Measurements from ENCODE around the gene EMP2.
A peak's percentile ranks its signal among the peaks of the same experiment; 100 is the strongest.
"Not testable (repeated sequence)": the region's sequence is repeated elsewhere in the genome, so short reads cannot be mapped to it uniquely, and the experiment has no call there.

EMP2 gene

GRCh38 chr16:10521681-10522274, 58.6 kb downstream of the EMP2 start:
- DNase-seq (ENCODE audit: low spot score): peak; percentile 64

- no peak for DNase-seq (ENCODE audit: low spot score)
Observed at GRCh38 chr16:10520869-10521578, 59.4 kb downstream of the EMP2 start.

GRCh38 chr16:10519929-10520868, 60.2 kb downstream of the EMP2 start:
- DNase-seq (ENCODE audit: low spot score): no peak

DNA sequence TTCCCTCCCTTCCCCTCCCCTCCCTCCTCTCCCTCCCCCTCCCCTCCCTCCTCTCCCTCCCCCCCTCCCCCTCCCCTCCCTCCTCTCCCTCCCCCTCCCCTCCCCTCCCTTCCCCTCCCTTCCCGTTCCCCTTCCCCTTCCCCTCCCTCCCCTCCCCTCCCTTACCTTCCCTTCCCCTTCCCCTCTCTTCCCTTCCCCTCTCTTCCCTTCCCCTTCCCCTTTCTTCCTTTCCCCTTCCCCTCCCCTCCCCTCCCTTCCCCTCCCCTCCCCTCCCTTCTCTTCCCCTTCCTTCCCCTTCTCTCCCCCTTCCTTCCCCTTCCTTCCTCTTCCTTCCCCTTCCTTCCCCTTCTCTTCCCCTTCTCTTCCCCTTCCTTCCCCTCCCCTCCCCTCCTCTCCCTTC, 61.1 kb downstream of the EMP2 start:
- DNase-seq (ENCODE audit: low spot score): no peak

GRCh38 chr16:10518479-10519041, 61.8 kb downstream of the EMP2 start:
- DNase-seq (ENCODE audit: low spot score): no peak

GRCh38 chr16:10517868-10518267, 62.5 kb downstream of the EMP2 start:
- DNase-seq (ENCODE audit: low spot score): no peak

DNA sequence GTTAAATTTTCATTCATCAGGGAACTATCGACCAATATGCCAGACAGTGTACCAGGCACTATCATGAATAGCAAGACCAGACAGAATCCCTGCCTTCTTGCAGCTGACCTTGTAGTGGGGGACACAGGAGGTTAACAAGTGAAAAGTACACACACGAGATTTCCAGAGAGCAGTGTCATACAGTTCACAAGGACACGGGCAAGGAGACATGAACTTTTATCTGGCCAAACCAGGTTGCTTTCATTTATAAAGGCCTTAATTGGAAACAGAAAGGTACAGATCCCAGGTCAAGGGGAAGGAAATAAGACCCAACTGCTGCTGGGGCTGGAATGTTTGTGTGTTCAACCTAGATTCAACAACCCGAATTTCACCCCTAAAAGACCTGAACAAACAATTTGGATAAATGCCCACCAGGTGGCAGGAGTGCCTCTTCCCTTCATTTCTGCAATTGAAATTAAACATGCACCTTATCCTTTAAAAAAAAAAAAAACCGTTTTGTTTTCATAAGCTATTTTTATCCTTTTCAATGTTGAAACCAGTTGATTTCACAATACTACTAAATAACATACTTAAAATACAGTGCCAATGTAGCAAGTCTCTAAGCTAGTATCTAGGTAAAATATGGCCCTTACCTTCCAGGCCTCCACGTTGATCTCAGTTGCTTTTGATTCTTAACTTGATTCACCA, 65.9 kb downstream of the EMP2 start:
- peak; percentile 38 for DNase-seq (ENCODE audit: low spot score)

GRCh38 chr16:10511829-10512228, 68.6 kb downstream of the EMP2 start:
- DNase-seq (ENCODE audit: low spot score): no peak

GRCh38 chr16:10510279-10510678, 70.1 kb downstream of the EMP2 start:
- no peak for DNase-seq (ENCODE audit: low spot score)

DNA sequence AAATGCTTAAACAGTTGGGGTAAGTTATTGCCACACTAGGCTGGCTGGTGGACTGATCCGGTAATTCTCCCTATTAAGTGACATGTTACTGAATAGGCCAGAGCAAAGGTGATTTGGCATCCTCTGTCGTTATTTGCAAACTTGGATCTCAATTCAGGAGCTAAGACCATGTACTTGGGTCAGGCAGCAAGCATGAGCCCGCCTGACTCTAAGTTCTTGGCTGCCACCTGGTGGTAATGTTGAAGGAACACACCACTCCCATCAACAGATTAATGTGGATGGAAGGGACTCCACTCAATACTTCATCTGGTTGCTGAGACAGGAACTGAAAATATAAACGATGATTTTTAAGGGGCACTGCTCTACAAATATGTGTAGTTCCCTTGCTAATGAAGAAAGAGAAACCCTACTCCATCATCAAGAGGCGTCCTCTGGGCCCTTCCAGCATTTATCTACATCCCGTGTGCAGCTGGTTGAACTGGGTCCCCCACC, 70.8 kb downstream of the EMP2 start:
- peak; percentile 64 for DNase-seq (ENCODE audit: low spot score)

- DNase-seq (ENCODE audit: low spot score): not testable (repeated sequence)
Observed at GRCh38 chr16:10505286-10505685, 75.1 kb downstream of the EMP2 start.

GRCh38 chr16:10504404-10504885, 76.0 kb downstream of the EMP2 start:
- DNase-seq (ENCODE audit: low spot score): no peak

GRCh38 chr16:10502776-10503175, 77.6 kb downstream of the EMP2 start:
- DNase-seq (ENCODE audit: low spot score): no peak

- peak; percentile 46 for DNase-seq (ENCODE audit: low spot score)
Observed at GRCh38 chr16:10501016-10501607, 79.3 kb downstream of the EMP2 start.

GRCh38 chr16:10500582-10500981, 79.8 kb downstream of the EMP2 start:
- no peak for DNase-seq (ENCODE audit: low spot score)

GRCh38 chr16:10497132-10498101, 83.0 kb downstream of the EMP2 start:
- DNase-seq (ENCODE audit: low spot score): peak; percentile 12

GRCh38 chr16:10495031-10495345, 85.4 kb downstream of the EMP2 start:
- DNase-seq (ENCODE audit: low spot score): no peak

GRCh38 chr16:10494343-10495030, 85.9 kb downstream of the EMP2 start:
- DNase-seq (ENCODE audit: low spot score): no peak

- DNase-seq (ENCODE audit: low spot score): no peak
Observed at GRCh38 chr16:10493276-10493675, 87.1 kb downstream of the EMP2 start.

Measured in hematopoietic multipotent progenitor cell treated with erythropoietin and hydrocortisone succinate and interleukin-3 and kit ligand, for 15 days (in vitro differentiated cells).